Trophoblast cell (in vitro differentiated cells and primary cell): Measurements from ENCODE around the gene SPOPL.

Experiments used
- DNase-seq, 2 donors: peaks; one replicate each; pipeline ENCODE4 v3.0.0-alpha.2; 2016
- H2AFZ ChIP-seq: 2 replicates; pipeline ENCODE4 v1.6.1; 2013; ENCODE audit warnings: low read length, moderate library complexity, mild to moderate bottlenecking; ENCODE audit not compliant: insufficient read depth, poor library complexity
- H2AK5ac ChIP-seq: 2 replicates; pipeline ENCODE4 v1.6.1; 2013; ENCODE audit warnings: mild to moderate bottlenecking, low read length
- H2BK120ac ChIP-seq: 2 replicates; pipeline ENCODE4 v1.6.1; 2013; ENCODE audit warnings: low read length, mild to moderate bottlenecking, moderate library complexity; ENCODE audit not compliant: insufficient read depth, poor library complexity
- H2BK12ac ChIP-seq: 2 replicates; pipeline ENCODE4 v1.6.1; 2013; ENCODE audit warnings: mild to moderate bottlenecking, low read length, moderate library complexity
- H2BK5ac ChIP-seq: 2 replicates; pipeline ENCODE4 v1.6.1; 2013; ENCODE audit warnings: low read length, low read depth, moderate library complexity, mild to moderate bottlenecking; ENCODE audit not compliant: poor library complexity
- H3K14ac ChIP-seq: 2 replicates; pipeline ENCODE4 v1.6.1; 2013; ENCODE audit warnings: mild to moderate bottlenecking, low read length
- H3K18ac ChIP-seq: 2 replicates; pipeline ENCODE4 v1.6.1; 2013; ENCODE audit warnings: mild to moderate bottlenecking, low read length
- H3K23ac ChIP-seq: 2 replicates; pipeline ENCODE4 v1.6.1; 2013; ENCODE audit warnings: low read length
- H3K27ac ChIP-seq: 2 replicates; pipeline ENCODE4 v1.5.1; 2013; ENCODE audit warnings: low read depth, mild to moderate bottlenecking, inconsistent platforms, low read length, moderate library complexity
- H3K27me3 ChIP-seq: 2 replicates; pipeline ENCODE4 v1.6.1; 2013; ENCODE audit warnings: inconsistent platforms, mild to moderate bottlenecking, low read length, moderate library complexity; ENCODE audit not compliant: insufficient read depth
- H3K36me3 ChIP-seq, 2 experiments: 1 replicate in 1 of 2; 2 replicates in 1 of 2; pipeline ENCODE4 v1.6.1; 2013; ENCODE audit warnings: low read length in 2 of 2, mild to moderate bottlenecking in 2 of 2, moderate library complexity in 1 of 2; ENCODE audit not compliant: insufficient read depth in 2 of 2, control insufficient read depth in 1 of 2
- H3K4ac ChIP-seq: 2 replicates; pipeline ENCODE4 v1.6.1; 2013; ENCODE audit warnings: low read depth, mild to moderate bottlenecking, low read length, moderate library complexity
- H3K4me1 ChIP-seq, 2 experiments: 1 replicate in 1 of 2; 2 replicates in 1 of 2; pipeline ENCODE4 v1.6.1; 2013; ENCODE audit warnings: low read length in 2 of 2, mild to moderate bottlenecking in 2 of 2, moderate library complexity in 1 of 2; ENCODE audit not compliant: insufficient read depth in 2 of 2, control insufficient read depth in 1 of 2
- H3K4me2 ChIP-seq: 2 replicates; pipeline ENCODE4 v1.6.1; 2013; ENCODE audit warnings: inconsistent platforms, mild to moderate bottlenecking, low read length, moderate library complexity
- H3K4me3 ChIP-seq: 2 replicates; pipeline ENCODE4 v1.5.1; 2013; ENCODE audit warnings: mild to moderate bottlenecking, low read depth, low read length, inconsistent platforms
- H3K79me1 ChIP-seq: one replicate; pipeline ENCODE4 v1.6.1; 2013; ENCODE audit warnings: low read length
- H3K79me2 ChIP-seq: 2 replicates; pipeline ENCODE4 v1.6.1; 2013; ENCODE audit warnings: low read length, mild to moderate bottlenecking; ENCODE audit not compliant: control insufficient read depth, insufficient read depth, poor library complexity
- H3K9ac ChIP-seq: 2 replicates; pipeline ENCODE4 v1.6.1; 2013; ENCODE audit warnings: mild to moderate bottlenecking, low read length
- H3K9me3 ChIP-seq: 2 replicates; pipeline ENCODE4 v1.6.1; 2013; ENCODE audit warnings: low read depth, mild to moderate bottlenecking, control low read depth, inconsistent platforms, low read length; ENCODE audit not compliant: insufficient read depth
- H4K12ac ChIP-seq: 2 replicates; pipeline ENCODE4 v1.6.1; 2013; ENCODE audit warnings: low read depth, mild to moderate bottlenecking, low read length, moderate library complexity
- H4K8ac ChIP-seq: 2 replicates; pipeline ENCODE4 v1.6.1; 2013; ENCODE audit warnings: low read depth, mild to moderate bottlenecking, low read length, moderate library complexity
- H4K91ac ChIP-seq: one replicate; pipeline ENCODE4 v1.6.1; 2013; ENCODE audit warnings: low read depth, mild to moderate bottlenecking, low read length, moderate library complexity
- WGBS: extraction: QIAGEN DNeasy Blood & Tissue Kit; methylation state at CpG from one replicate; pipeline ENCODE4 v1.1.7; 2013; ENCODE audit warnings: missing lambda C conversion rate; ENCODE audit not compliant: insufficient read length, insufficient coverage; ENCODE audit errors: extremely low coverage; 5-methylcytosine and 5-hydroxymethylcytosine counted together

SPOPL gene

GRCh38 chr2:138581909-138582308 lies 80.3 kb downstream of the SPOPL start:
- no CpG with 5 or more reads among the region's 1 CpG for WGBS
- H3K9me3 ChIP-seq, result no peaks in the 10 kb centered on the region
- no peak overlapping the region for H2BK12ac ChIP-seq

GRCh38 chr2:138589663-138590062 lies 88.1 kb downstream of the SPOPL start:
- H3K9me3 ChIP-seq, result no peaks in the 10 kb centered on the region
- no peak overlapping the region for H3K4me2 ChIP-seq
- DNase-seq, result no peak
- no peak overlapping the region for H3K14ac ChIP-seq
- no peak overlapping the region for H3K18ac ChIP-seq
- no peak overlapping the region for H3K4ac ChIP-seq
- no CpG with 5 or more reads among the region's 1 CpG for WGBS
- H3K4me1 ChIP-seq, result no peaks in the 10 kb centered on the region
- H3K4me3 ChIP-seq, result no peak overlapping the region
- no peak overlapping the region for H2BK12ac ChIP-seq
- no peak overlapping the region for H4K8ac ChIP-seq
- H4K12ac ChIP-seq, result no peak overlapping the region
- no peak overlapping the region for H2BK120ac ChIP-seq
- H3K36me3 ChIP-seq, result peaks cover 2 to 9% of the 10 kb centered on the region in 2 experiments
- no peak overlapping the region for H2BK5ac ChIP-seq
- H3K27ac ChIP-seq, result no peak overlapping the region
- H3K79me2 ChIP-seq, result no peaks in the 10 kb centered on the region
- no peak overlapping the region for H2AFZ ChIP-seq
- no peak overlapping the region for H2AK5ac ChIP-seq
- H3K79me1 ChIP-seq, result no peaks in the 10 kb centered on the region
- H3K23ac ChIP-seq, result no peak overlapping the region
- H3K9ac ChIP-seq, result no peak overlapping the region
- no peaks in the 10 kb centered on the region for H3K27me3 ChIP-seq
- no peak overlapping the region for H4K91ac ChIP-seq

More at GRCh38 chr2:138581909-138582308, 80.3 kb downstream of the SPOPL start:
- Histone ChIP-seq H3K36me3 (peaks cover 8 to 14% of the 10 kb centered on the region in 2 experiments), H4K12ac (no peak overlapping the region), H3K9ac (no peak overlapping the region), H3K4me1 (peaks cover 0 to 3% of the 10 kb centered on the region in 2 experiments), H4K91ac (no peak overlapping the region), H2AFZ (no peak overlapping the region), H4K8ac (no peak overlapping the region), H3K4ac (no peak overlapping the region), H3K27ac (no peak overlapping the region), H2BK120ac (no peak overlapping the region), H3K23ac (no peak overlapping the region), H3K4me3 (no peak overlapping the region), H2BK5ac (no peak overlapping the region), H3K79me2 (no peaks in the 10 kb centered on the region), H3K4me2 (no peak overlapping the region), H3K79me1 (no peaks in the 10 kb centered on the region), H2AK5ac (no peak overlapping the region), H3K18ac (no peak overlapping the region), H3K27me3 (no peaks in the 10 kb centered on the region), H3K14ac (no peak overlapping the region)
- DNase-seq, result no peak

GRCh38 chr2:138596403-138596802 lies 94.8 kb downstream of the SPOPL start:
- Histone ChIP-seq H3K27ac (peak overlapping the region; percentile 72), H3K27me3 (no peaks in the 10 kb centered on the region), H3K9ac (no peak overlapping the region), H2AFZ (no peak overlapping the region), H3K4me2 (no peak overlapping the region), H2BK120ac (no peak overlapping the region), H4K12ac (no peak overlapping the region), H3K4me1 (peaks cover 2 to 6% of the 10 kb centered on the region in 2 experiments), H2AK5ac (no peak overlapping the region), H3K79me2 (no peaks in the 10 kb centered on the region), H3K4me3 (no peak overlapping the region), H3K9me3 (no peaks in the 10 kb centered on the region), H4K8ac (no peak overlapping the region), H2BK12ac (no peak overlapping the region), H2BK5ac (no peak overlapping the region), H3K23ac (no peak overlapping the region), H3K36me3 (peaks cover 0 to 8% of the 10 kb centered on the region in 2 experiments), H3K4ac (no peak overlapping the region), H3K14ac (no peak overlapping the region), H3K79me1 (no peaks in the 10 kb centered on the region), H4K91ac (no peak overlapping the region), H3K18ac (no peak overlapping the region)
- no CpG with 5 or more reads among the region's 3 CpGs for WGBS
- DNase-seq, result peak; percentile 80 to 90

GRCh38 chr2:138600732-138601457 lies 99.3 kb downstream of the SPOPL start:
- H3K79me2 ChIP-seq, result no peaks in the 10 kb centered on the region
- H3K14ac ChIP-seq, result no peak overlapping the region
- H2AK5ac ChIP-seq, result no peak overlapping the region
- no peaks in the 10 kb centered on the region for H3K9me3 ChIP-seq
- no peak overlapping the region for H4K91ac ChIP-seq
- H4K8ac ChIP-seq, result no peak overlapping the region
- no peaks in the 10 kb centered on the region for H3K27me3 ChIP-seq
- H2BK120ac ChIP-seq, result no peak overlapping the region
- H3K79me1 ChIP-seq, result peaks cover 2% of the 10 kb centered on the region
- DNase-seq, result peak; percentile 71 to 78
- H3K9ac ChIP-seq, result no peak overlapping the region
- no CpG with 5 or more reads among the region's 3 CpGs for WGBS
- no peak overlapping the region for H3K23ac ChIP-seq
- no peak overlapping the region for H3K4me2 ChIP-seq
- H2AFZ ChIP-seq, result no peak overlapping the region
- peak overlapping the region; percentile 41 for H3K27ac ChIP-seq
- no peak overlapping the region for H3K4me3 ChIP-seq
- no peak overlapping the region for H4K12ac ChIP-seq
- H3K4me1 ChIP-seq, result peaks cover 2 to 10% of the 10 kb centered on the region in 2 experiments
- no peak overlapping the region for H3K18ac ChIP-seq
- no peak overlapping the region for H3K4ac ChIP-seq
- no peak overlapping the region for H2BK5ac ChIP-seq
- peaks cover 2 to 4% of the 10 kb centered on the region in 2 experiments for H3K36me3 ChIP-seq
- H2BK12ac ChIP-seq, result no peak overlapping the region
